AG09319 (cell line): ENCODE data around the gene RPL9.
"Not testable (repeated sequence)": the region's sequence is repeated elsewhere in the genome, so short reads cannot be mapped to it uniquely, and the experiment has no call there.

Experiments used
- DNase-seq: peaks from one replicate; pipeline ENCODE4 v3.0.0-alpha.2; 2010; ENCODE audit warnings: low read depth; ENCODE audit errors: extremely low read depth
- TF ChIP-seq, protein P1 (sequence below): IDR thresholded peaks from 2 replicates; pipeline ENCODE4 v1.5.1; 2011; ENCODE audit warnings: low read depth, mild to moderate bottlenecking, inconsistent platforms, low read length, moderate library complexity

RPL9 gene

DNA sequence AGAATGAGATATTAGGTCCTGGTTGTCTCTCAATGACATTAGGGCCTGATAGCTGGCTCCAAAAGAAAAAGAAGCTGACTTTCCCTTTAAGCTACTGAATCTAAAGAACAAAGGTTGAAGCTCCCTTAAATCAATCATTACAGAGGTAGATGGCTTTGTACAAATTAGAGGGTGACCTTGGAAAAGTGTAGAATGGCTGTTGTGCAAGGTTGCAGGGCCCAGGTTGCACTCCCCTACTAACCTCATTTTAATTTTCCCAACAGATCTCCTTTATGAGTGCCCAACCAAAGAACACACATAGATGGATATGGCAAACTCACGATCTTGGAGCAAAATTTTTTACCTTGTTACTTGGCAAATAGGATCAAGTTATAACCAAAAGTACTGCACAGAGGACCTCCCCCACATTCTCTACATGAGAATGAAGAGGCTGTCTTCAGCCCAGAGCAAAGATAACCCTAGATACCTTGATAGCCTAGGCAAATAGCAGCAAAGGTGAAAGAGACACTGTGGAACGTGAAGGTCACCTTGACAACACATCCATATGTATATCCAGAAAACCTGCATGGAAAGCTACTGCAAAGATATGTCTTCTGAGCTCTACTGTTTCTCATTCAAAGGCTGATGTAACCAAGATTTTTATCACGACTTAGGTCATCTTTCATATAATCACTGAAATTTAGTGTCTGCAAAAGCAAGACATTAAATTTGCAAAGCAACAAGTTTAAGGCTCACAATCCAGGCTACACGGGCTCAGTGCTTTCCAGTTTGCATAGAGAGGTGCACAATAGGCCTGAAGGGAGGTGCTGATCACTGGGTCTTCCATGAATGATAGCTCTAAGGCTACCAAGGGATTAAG, 29.0 kb downstream of the RPL9 start:
- DNase-seq, result no peak
- TF ChIP-seq, protein P1, sequence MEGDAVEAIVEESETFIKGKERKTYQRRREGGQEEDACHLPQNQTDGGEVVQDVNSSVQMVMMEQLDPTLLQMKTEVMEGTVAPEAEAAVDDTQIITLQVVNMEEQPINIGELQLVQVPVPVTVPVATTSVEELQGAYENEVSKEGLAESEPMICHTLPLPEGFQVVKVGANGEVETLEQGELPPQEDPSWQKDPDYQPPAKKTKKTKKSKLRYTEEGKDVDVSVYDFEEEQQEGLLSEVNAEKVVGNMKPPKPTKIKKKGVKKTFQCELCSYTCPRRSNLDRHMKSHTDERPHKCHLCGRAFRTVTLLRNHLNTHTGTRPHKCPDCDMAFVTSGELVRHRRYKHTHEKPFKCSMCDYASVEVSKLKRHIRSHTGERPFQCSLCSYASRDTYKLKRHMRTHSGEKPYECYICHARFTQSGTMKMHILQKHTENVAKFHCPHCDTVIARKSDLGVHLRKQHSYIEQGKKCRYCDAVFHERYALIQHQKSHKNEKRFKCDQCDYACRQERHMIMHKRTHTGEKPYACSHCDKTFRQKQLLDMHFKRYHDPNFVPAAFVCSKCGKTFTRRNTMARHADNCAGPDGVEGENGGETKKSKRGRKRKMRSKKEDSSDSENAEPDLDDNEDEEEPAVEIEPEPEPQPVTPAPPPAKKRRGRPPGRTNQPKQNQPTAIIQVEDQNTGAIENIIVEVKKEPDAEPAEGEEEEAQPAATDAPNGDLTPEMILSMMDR, result no peak

DNA sequence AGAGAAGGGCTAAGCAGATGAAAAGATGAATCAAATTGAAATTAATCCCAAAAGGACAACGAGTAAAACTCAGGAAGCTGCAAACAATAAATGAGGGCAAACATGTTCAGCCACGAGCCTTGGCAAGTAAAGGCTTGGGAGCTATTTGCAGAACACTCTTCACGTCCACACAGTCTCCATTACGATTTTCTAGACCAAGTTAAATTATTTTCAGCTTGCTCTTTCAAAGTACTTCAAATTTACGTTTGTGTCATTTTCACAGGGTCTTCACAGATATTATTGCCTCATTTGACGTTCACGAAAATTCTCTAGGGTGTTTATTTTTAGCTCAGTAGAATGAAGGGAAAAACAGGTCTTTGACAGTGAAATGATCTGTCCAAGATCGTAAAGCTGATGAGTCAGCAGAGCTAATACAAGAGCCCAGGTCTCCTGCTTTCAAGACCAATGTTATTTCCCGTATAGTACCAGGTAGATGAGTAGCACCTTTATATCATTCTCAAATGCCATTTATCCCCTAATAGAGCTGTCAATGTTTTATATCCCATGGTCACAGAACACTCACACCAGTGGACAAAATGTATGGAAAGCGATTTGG, 31.1 kb downstream of the RPL9 start:
- TF ChIP-seq, protein P1, result no peak
- DNase-seq, result no peak

DNA sequence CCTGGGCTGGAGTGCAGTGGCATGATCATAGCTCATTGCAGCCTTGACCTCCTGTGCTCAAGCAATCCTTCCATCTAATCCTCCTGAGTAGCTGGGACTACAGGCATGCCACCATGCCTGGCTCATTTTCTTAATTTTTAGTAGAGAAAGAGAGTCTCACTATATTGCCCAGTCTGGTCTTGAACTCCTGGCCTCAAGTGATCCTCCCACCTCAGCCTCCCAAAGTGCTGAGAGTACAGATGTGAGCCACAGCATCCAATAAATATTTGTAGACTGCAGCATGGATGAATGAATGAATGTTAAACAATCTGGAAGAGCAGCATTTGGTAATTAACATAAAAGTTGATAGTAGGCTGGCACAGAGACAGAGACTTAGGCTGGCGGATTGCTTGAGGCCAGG, 32.0 kb downstream of the RPL9 start:
- TF ChIP-seq, protein P1, result no peak
- no peak for DNase-seq

DNA sequence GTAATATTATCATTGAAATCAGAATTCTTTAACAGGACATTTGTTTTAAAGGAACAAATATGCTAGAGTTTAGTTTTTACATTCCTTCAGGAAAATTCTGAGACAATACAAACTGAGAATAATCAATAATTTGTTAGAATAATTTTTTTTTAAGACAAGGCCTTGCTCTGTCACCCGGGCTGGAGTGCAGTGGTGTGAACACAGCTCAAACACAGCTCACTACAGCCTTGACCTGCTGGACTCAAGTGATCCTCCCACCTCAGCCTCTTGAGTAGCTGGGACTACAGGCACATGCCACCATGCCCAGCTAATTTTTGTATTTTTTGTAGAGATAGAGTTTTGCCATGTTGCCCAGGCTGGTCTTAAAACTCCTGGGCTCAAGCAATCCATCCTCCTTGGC, 33.4 kb downstream of the RPL9 start:
- not testable (repeated sequence) for DNase-seq

DNA sequence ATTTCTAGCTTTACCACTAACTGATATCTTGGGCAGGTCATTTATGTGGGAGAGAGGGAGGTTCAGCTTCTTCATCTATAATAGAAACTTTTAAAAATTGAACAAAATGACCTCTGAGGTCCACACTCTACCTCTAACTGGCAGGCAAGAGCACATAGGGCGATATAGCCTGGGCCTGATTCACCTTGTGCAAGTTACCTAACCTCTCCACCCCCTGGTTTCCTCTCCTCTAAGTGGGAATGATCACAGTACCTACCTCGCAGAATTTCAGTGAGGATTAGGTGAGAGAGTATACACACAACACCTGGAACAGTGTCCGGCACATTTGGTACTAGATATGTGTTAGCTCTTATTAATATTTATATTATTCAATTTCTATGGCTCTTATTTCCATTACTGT, 36.5 kb downstream of the RPL9 start:
- DNase-seq, result no peak
- TF ChIP-seq, protein P1, result no peak

DNA sequence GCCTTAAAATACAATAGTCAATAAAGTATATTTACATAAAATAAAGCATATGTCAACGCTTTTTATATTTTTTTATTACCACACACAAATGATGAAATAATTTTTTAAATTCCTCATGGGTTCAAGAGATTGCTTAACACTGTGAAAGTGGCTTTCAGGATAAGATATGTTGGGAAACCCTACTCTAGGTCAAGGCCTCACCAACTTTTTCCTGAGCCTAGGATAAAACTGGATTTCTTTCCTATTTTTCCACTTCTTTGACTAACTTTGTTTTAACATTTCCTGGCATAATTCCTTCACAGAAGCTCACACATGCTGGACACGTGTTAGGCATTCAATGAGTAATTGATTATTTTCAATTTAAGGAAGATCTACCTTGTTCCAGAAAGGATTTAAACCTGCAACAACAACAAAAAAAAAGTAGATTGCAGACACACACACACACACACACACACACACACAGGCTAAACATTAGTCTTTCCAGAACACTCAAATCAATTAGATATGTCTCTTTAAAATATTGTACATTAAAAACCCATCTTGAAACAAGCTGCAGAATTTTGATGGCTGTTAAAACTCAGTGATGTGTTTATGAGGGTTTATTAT, 42.9 kb downstream of the RPL9 start:
- TF ChIP-seq, protein P1, result no peak
- no peak for DNase-seq

DNA sequence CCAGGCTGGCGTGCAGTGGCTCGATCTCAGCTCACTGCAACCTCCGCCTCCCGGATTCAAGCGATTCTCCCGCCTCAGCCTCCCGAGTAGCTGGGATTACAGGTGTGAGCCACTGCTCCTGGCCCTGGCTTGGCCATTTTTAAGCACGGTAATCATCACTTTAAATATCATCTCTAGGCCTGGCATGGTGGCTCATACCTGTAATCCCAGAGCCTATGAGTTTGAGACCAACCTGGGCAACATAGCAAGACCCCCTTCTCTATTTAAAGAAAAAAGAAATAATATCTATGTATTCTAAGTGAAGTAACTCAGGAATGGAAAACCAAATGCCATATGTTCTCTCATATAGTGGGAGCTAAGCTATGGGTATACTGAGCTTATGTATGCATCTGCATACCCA, 47.2 kb downstream of the RPL9 start:
- not testable (repeated sequence) for DNase-seq

DNA sequence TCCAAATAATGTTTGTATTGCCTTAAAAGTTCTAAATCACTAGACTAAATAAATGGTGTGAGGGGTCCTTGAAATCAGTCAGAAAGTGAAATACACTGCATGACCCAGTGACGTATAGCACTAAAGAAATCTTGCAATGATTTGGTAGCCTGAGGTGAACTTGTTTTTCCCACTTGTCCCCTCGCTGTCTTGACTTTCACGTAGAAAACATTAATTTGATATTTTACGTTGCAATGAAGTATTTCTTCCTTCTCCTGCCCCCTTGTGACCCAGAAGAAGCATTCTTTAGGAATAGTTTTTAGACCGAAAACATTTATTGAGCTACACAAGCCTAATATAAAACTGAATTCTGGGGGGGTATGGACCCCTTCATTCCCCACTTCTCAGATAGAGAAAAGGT, 48.3 kb downstream of the RPL9 start:
- TF ChIP-seq, protein P1, result peak; percentile 38
- no peak for DNase-seq
